Omental fat pad (tissue), 4 donors: ENCODE results near the gene DNAJC17. TPM values are rescaled to one million over a fixed set of nuclear protein-coding genes. Genes with fewer than 3 reads are reported as not detected.
A peak's percentile ranks its signal among the peaks of the same experiment; 100 is the strongest.

Experiments
- ATAC-seq: fragments of 150-250 bp; one replicate; pipeline ENCODE4 v1.9.1; 2016; ENCODE audit warnings: mild to moderate bottlenecking, moderate library complexity; ENCODE audit not compliant: low FRiP score
- DNase-seq: peaks from one replicate; pipeline ENCODE4 v3.0.0-alpha.2; 2019; ENCODE audit warnings: low spot score
- CTCF ChIP-seq, 3 donors: fragments of 450-650 bp; IDR thresholded peaks; one replicate each; pipeline ENCODE4 v1.5.1; 2016 to 2017; ENCODE audit warnings: antibody characterized with exemption in 3 of 3, mild to moderate bottlenecking in 3 of 3, moderate library complexity in 2 of 3
- total RNA-seq, 4 donors: library from RNA; depleted of rRNA; stranded (reverse); fragments of >200 nt; gene quantifications; one replicate each; pipeline ENCODE4 v1.1.0, GENCODE V29; 2016

Gene DNAJC17
- total RNA-seq, 4 donors from 2014 or later = 8.8 to 21.1 (median 17.1) TPM

- no peak for ATAC-seq
- no peak for DNase-seq
- no peak for TF ChIP-seq CTCF (IDR thresholded peaks at IDR 0.05)
Measured at GRCh38 chr15:40785814-40786213, 21.5 kb downstream of the DNAJC17 start.

GRCh38 chr15:40785164-40785563 is 22.1 kb downstream of the DNAJC17 start:
- DNase-seq = no peak
- no peak for TF ChIP-seq CTCF (IDR thresholded peaks at IDR 0.05)
- ATAC-seq = no peak

GRCh38 chr15:40782609-40783227 is 24.6 kb downstream of the DNAJC17 start:
- no peak for ATAC-seq
- no peak for DNase-seq
- TF ChIP-seq CTCF (IDR thresholded peaks at IDR 0.05) = no peak

- no peak for TF ChIP-seq CTCF (IDR thresholded peaks at IDR 0.05)
- DNase-seq (no peak), ATAC-seq (peak; percentile 61)
Measured at GRCh38 chr15:40776537-40777141, 30.6 kb downstream of the DNAJC17 start.

GRCh38 chr15:40775740-40776536 is 31.3 kb downstream of the DNAJC17 start:
- no peak for ATAC-seq

GRCh38 chr15:40775007-40775406 is 32.3 kb downstream of the DNAJC17 start:
- TF ChIP-seq CTCF (IDR thresholded peaks at IDR 0.05) = no peak

More at GRCh38 chr15:40775740-40776536, 31.3 kb downstream of the DNAJC17 start:
- no peak for DNase-seq
- TF ChIP-seq CTCF (IDR thresholded peaks at IDR 0.05) = no peak

More at GRCh38 chr15:40775007-40775406, 32.3 kb downstream of the DNAJC17 start:
- DNase-seq (no peak), ATAC-seq (no peak)
